CD4-positive, alpha-beta T cell treated with Interleukin-17A for 1 hour (primary cell): ENCODE measurements around the gene LLGL2.

ENCODE experiments used
- DNase-seq: peaks from one replicate; pipeline ENCODE4 v3.0.0-alpha.2; 2020

Gene LLGL2

DNA sequence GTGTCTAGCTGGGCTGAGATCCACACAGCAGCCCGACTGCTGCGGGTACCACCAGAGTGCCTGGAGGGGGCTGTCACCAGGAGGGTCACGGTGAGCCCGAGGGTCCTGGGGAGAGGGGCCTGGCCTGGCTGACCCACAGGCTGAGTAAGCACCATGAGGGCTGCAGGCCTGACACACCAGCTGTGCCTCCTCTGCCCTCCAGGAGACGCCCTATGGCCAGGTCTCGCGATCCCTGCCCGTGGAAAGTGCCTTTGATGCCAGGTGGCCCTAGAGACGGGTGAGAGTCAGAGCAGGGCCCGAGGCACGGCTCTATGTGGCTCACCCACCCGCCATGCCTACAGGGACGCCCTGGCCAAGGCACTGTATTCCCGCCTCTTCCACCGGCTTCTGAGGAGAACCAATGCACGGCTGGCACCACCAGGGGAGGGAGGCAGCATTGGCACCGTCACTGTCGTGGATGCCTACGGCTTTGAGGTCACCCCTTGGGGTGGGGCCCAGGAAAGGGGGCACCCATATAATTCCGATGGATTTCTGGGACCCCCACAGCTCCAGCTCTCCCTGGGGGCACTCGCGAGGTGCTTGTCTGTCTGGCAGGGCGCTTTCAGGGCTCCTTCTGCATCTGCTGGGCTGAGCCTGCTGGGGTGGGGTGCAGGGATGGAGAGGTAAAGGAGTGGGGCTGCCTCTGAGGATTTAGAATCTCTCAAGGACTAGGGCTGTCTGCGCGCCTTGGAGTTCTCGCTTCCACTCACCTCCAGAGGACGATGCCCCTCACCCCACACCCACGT lies 69.2 kb downstream of the LLGL2 start:
- DNase-seq, result no peak

DNA sequence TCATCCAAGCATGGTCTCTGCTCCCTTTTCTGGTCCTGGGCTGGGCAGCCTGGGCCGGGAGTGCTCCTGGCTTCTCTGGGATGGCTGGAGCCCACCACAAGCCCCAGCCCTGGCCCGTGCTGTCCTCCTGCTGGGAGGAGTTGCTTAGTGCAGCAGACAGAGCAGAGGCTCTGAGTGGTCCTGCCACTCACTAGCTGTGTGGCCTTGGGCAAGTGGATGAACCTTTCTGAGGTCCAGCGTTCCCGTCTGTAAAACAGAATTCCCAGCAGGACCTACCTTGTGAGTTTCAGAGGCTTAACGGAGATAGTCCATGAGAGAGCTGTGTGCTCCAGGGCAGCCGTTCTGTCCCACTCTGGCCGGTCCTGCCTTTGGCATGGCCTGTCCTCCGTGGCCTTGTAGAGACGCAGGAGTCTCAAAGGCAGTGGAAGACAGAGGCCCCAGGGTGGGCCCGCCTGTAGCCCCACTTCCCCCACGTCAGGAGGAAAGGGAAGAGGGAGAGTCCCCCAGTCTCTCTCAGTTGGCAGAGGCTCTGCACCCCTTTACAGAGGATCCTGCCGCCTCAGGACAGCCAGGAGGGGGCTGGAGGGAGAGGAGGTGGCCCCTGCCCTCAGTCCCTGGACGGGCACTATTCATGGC lies 69.9 kb downstream of the LLGL2 start:
- DNase-seq, result no peak

DNA sequence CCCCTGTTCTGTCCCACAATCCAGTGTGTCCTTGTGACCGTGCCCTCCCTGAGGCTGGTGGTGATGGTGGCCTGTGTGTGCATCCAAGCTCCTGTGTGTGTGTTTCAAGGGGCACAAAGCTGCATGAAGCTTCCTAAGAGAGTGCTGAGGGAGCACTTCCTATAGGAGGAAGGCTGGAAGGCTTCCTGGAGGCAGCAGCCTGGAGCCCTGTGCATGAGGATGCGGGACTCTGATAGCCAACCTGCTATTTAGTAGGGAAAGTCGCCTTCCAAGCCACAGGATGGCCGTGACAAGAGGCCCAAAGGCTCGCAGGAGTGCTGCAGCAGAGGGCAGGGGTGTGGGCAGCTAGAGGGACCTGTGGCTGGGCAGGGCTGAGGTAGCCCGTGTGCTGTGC lies 70.4 kb downstream of the LLGL2 start:
- DNase-seq, result no peak

DNA sequence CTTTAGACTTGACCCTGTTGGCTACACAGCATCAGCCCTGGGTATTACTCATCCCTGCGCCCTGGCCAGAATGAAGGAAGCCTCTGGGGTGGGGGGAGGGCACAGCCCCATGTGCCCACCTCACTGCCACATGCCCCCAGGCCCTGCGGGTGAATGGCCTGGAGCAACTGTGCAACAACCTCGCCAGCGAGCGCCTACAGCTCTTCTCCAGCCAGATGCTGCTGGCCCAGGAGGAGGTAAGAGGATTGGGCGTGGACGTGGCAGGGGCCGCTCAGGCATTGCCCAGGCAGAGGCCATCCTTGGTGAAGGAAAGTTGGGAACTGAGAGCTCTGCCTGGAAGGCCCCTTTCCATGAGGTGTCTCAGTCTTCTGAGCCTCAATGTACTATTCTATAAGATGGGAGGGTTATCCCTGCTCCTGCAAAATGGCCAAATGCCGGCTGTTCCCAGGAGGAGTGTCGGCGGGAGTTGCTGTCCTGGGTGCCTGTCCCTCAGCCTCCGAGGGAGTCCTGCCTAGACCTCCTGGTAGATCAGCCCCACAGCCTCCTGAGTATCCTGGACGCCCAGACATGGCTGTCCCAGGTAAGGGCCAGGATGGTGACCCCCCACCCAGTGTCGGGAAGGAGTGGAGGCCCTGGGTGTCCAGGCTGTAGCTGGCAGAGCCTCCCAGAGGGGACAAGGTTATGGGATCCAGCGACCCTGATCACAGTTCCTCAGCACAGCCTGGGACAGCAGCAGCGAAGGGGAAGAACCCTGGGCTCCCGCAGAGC lies 71.0 kb downstream of the LLGL2 start:
- DNase-seq, result no peak

DNA sequence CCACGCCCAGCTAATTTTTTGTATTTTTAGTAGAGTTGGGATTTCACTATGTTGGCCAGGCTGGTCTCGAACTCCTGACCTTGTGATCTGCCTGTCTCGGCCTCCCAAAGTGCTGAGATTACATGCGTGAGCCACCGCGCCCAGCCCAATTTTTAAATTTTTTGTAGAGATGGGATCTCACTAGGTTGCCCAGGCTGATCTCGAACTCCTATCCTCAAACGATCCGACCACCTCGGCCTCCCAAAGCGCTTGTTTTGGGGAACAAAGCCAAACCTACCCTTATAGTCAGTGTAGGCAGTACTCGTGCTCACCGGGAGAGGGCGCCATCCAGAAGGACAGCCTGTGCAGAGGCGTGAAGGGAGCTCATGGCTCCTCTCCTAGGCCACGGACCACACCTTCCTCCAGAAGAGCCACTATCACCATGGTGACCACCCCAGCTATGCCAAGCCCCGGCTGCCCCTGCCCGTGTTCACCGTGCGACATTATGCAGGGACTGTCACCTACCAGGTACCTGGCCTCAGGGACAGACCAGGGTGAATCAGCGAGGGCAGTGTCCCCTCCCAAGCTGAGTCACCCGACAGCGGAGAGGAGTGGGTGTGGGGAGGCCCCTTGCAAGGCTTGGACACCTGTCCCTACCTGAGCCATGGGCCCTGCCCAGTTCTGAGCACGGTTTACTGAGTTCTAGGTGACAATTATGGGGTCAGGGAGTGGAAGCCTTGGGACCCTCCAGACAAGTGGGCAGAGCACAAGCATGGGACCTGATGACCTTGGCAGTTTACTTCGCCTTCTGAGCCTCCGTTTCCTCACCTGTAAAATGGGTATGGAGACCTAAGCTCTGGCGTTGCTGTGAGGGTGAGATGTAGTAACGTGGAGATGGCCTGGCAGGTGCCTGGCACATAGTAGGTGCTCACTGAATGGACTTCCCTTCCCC lies 75.8 kb downstream of the LLGL2 start:
- peak; percentile 65 for DNase-seq

DNA sequence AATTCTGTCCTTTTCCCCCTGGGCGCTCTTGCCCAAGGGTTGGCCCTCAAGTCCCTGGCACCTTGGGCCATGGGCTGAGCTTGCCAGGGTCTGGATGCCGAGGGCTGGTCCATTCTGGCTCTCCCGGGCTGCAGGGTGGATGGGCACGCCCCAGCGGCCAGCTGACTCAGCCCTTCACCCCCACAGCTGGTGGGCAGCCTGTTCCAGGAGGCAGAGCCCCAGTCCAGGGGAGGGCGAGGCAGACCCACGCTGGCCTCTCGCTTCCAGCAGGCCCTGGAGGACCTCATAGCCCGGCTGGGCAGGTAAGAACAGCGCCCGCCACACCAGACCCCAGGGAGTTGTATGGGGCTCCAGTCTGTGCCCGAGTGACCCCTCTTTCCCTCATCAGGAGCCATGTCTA lies 77.1 kb downstream of the LLGL2 start:
- no peak for DNase-seq

DNA sequence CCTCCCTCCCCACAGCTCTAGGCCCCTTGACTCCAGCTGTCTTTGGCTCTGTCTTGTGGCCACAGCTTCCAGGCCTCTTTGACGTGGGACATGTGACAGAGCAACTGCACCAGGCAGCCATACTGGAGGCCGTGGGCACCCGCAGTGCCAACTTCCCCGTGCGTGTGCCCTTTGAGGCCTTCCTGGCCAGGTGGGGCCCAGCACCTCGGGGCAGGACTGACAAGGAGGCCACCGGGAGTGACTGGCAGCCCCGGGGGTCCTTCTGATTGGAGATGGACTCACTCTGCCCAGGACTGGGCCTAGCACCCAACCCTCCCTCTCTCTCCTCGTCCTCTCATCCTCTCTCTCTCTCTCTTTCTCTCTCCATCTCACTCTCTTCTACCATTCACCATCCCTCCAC lies 77.6 kb downstream of the LLGL2 start:
- DNase-seq, result no peak

DNA sequence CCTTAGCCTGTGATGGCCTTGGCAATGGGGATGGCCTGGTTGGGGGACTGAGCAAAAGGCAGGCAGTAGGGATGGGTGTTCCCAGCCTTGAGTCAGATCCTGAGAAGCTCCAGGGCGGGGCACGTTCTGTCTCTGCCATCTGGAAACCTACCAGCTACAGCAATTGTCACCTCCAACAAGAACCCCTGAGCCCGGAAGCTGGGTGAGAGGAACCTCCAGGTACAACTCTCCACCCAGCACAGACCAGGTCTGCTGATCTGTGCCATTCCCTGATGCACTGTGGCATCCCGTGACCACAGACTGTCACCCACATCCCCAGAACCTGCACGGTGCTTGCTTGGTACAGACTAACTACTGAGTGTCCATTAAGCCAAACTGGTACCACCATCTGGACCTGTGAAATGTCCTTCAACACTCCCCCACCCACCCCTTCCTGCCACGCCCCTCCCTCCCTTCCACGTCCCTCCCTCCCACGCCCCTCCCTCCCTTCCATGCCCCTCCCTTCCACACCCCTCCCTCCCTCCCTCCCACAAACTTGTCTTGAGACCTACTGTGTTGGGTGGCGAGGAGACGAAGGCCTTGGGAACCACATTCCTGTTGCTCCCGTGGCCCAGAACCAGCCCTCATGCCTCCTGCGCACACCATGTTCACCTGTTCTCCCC lies 78.7 kb downstream of the LLGL2 start:
- DNase-seq, result no peak

DNA sequence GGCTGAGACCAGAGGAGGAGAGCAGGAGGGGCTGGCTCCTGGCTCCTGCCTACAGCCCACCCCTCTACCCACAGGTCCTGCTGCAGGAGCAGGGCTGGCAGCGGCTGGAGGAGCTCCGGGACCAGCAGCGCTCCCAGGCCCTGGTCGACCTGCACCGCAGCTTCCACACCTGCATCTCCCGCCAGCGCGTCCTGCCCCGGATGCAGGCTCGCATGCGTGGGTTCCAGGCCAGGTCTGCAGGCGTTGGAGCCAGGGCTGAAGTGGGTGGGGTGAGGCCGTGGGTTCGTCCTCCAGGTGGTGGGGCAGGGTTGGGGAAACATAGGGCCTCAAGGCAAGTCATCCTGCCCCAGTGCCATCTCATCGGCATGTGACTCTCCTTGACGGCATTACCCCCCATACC lies 80.3 kb downstream of the LLGL2 start:
- DNase-seq, result no peak

DNA sequence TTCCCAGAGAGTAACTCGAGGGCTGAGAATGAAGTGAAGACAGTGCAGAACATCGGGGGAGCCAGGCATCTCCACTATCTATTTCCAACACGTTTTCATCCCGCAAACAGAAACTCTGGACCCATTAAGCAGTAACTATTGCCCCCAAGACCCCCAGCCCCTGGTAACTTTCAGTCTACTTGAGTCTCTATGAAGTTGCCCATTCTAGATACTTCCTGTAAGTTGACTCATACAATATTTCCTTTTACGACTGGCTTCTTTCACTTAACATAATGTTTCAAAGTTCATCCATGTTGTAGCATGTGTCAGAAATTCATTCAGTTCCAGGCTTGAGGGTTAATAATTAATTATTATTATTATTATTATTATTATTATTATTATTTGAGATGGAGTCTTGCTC lies 81.6 kb downstream of the LLGL2 start:
- no peak for DNase-seq

DNA sequence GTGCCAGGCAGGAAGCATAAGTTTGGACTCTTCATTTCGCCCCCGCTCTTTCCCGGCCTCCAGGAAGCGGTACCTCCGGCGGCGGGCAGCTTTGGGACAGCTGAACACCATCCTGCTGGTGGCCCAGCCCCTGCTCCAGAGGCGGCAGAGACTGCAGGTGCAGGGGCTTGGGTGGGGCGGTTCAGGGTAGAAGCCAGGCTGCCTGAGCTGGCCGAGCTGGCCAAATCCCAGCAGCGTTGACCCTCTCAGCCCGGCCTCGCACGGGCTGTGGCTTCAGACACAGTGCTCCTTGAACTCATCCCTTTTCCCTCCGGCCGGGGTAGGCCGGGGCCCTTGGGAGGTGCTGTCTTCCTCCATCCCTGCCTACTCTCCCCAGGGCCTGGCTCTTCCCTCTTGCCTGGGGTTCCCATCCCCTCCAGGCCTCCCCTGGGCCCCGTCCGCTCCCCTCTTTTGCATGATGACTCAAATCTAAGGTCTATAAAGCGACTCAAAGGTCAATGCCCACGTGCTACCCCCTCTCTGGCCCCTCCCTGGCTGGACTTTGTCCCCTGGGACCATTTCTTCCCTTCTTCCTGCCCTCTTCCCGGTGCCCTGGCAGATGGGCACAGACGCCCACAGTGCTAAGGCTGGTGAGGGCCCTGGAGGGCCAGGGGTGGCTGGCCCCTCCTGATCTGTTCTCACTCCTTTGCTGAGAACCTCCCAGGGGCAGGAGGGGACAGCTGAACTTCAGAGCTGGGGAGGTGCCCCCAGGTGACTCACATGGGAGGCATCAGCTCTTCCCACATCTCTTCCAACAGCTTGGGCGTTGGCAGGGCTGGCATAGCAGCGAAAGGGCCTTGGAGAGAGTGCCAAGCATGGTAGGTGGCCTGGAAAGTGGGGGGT lies 84.8 kb downstream of the LLGL2 start:
- no peak for DNase-seq

DNA sequence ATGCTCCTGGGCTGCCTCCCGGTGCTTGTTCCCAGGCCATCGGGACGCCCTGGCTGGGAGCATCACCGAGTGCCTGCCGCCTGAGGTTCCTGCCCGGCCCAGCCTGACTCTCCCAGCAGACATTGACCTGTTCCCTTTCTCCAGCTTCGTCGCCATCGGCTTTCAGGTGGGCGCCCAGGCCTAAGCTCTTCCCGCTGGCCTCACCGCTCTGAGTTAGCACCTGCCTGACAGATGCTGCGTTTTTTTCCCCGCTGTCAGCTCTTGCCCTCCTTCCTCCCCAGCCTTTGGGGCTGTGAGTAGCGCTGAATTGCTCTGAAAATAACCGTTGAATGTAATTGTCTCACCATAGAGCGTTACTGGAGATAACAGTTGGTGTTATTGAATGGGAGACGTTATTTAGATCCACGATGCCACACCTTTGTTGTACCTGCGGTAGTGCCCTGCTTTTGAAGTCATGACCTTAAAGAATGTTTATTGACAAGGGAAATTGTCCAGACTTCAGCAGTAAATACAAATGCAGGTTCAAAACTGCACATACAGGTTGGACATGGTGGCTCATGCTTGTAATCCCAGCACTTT lies 86.4 kb downstream of the LLGL2 start:
- DNase-seq, result no peak

DNA sequence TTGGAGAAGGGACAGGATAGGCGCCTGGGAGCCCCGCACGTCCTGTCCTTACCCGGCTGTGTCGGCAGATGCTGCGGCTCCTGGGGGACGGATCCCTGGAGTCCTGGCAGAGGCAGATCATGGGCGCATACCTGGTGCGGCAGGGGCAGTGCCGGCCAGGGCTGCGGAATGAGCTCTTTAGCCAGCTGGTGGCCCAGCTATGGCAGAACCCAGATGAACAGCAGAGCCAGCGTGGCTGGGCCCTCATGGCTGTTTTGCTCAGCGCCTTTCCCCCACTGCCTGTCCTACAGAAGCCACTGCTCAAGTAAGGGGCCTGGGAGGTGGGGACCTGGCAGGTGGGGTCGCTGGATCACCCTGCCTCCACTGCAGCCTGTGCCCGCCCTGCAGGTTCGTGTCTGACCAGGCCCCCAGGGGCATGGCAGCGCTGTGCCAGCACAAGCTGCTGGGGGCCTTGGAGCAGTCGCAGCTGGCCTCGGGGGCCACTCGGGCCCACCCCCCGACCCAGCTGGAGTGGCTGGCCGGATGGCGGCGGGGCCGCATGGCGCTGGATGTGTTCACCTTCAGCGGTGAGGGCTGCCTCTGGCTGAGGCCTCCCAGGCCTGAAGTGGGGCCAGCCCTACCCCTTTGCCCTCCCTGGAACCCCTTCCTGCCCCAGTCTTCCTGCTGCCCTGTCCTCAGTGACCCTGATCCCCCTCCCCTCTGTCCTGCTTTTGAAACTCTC lies 87.6 kb downstream of the LLGL2 start:
- DNase-seq, result no peak

DNA sequence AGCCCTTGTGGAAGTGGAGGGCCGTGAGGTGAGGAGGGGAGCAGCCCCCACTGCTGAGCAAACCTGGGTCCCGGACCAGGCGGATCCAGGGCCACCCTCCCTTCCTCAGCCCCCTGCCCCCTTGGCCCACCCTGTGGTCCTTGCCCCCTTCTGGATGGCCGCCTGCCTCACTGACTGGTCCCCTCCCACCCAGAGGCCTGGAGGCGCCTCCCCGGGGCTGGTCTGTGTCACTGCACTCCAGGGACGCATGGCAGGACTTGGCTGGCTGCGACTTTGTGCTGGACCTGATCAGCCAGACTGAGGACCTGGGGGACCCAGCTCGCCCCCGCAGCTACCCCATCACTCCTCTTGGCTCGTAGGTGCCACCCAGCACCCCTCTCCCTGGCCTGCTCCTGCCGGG lies 88.5 kb downstream of the LLGL2 start:
- no peak for DNase-seq

DNA sequence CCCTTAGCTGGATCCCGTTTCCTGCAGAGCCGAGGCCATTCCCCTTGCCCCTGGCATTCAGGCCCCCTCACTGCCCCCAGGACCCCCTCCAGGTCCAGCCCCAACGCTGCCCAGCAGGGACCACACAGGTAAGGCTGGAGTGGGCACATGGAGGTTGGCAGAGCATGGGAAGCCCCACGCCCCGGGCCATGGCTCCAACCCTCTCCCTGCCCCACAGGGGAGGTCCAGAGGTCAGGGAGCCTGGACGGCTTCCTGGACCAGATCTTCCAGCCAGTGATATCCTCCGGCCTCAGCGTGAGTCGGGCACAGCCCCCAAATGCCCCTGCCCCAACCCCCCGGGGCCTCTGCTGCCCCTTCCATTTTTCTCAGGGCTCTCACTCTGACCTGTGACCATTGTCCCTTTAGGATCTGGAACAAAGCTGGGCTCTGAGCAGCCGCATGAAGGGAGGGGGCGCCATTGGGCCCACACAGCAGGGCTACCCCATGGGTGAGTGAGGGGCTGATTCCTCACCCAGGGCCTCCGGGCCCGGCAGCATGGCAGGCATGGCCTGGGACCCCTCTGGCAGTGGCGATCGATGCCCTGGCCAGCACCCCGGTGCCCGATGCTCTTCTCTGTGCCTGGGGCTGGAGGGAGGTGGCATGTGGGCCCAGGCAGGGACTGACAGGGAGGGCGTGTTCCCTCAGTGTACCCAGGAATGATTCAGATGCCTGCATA lies 89.2 kb downstream of the LLGL2 start:
- DNase-seq, result no peak

DNA sequence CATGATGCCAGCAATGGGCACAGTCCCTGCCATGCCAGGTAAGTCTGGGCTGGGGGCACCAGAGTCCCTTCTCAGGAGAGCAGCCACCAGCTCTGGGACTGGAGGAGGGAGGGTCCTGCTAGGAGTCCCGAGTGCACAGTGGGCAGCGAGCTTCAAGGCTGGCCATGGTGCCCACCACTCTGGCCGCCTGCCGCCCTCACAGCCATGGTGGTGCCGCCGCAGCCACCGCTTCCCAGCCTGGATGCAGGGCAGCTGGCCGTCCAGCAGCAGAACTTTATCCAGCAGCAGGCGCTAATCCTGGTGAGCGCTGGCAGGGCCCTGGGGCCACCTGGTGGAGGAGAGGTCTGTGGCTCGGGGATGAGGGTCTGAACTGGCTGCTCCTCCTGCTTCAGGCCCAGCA lies 89.8 kb downstream of the LLGL2 start:
- no peak for DNase-seq

DNA sequence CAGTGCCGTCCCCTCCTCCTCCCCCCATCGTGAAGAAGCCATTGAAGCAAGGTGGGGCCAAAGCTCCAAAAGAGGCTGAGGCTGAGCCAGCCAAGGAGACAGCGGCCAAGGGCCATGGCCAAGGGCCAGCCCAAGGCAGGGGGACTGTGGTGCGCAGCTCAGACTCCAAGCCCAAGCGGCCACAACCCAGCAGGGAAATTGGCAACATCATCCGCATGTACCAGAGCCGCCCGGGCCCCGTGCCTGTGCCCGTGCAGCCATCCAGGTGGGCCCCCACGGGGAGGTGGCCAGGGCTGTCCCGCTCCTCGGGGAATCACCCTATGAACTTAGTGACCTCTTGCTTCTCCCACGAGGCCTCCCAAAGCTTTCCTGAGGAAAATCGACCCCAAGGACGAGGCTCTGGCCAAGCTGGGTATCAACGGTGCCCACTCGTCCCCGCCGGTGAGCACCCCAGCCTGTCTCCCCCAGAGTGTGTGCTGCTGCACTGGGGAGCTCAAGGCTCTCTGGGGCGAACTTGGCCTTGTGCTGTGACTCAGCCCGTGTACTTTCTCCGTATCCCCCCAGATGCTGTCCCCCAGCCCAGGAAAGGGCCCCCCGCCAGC lies 91.1 kb downstream of the LLGL2 start:
- no peak for DNase-seq

DNA sequence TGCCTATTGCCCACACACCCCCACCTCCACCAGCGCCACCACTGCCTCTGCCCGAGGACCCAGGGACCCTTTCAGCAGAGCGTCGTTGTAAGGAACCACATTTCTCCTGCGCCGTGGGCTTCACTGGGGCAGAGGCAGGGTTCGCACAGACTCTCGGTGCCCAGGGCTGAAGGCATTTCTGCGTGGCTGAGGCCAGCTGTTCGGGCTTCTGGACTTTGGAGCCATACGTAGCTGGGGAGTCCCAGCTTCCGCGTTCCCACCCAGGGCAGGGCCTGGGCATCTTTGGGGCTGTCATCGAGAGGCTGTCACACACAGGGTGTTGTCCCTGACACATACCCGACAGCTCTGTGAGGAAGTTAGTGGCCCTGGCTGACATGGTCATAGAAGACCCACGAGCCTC lies 91.7 kb downstream of the LLGL2 start:
- no peak for DNase-seq

DNA sequence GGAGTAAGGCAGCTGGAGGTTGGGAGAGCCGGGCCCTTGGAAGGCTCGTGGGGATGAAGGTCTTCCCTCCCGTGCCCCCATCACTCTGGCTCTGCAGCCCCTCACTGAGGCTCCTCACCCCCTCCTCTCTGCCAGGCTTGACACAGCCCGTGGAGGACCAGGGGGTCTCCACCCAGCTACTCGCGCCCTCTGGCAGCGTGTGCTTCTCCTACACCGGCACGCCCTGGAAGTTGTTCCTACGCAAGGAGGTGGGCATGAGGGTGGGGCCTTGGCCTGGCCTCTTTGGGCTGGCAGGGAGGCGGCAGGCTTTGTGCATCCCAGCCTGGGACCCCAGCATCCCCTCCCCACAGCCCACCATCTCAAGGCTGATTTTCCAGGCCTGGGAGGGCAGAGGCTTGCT lies 92.2 kb downstream of the LLGL2 start:
- DNase-seq, result no peak
